ENCODE data around the gene RALGAPA2. TPM values are rescaled to one million over a fixed set of nuclear protein-coding genes. Genes with fewer than 3 reads are reported as not detected.

The RALGAPA2 gene
- total RNA-seq, 1 donor from 2014 or later = 28.1 TPM

GRCh38 chr20:20741087-20742045, 28.9 kb upstream of the RALGAPA2 start:
- peaks cover 8% of the 10 kb centered on the region for H3K27me3 Mint-ChIP-seq

GRCh38 chr20:20740541-20740940, 28.1 kb upstream of the RALGAPA2 start:
- Mint-ChIP-seq H3K9me3 (no peaks in the 10 kb centered on the region), H3K27me3 (peaks cover 9% of the 10 kb centered on the region), H3K27ac (no peak overlapping the region), H3K4me1 (ENCODE audit: unreplicated experiment) (peaks cover 18% of the 10 kb centered on the region), H3K4me3 (no peak overlapping the region), H3K36me3 (no peaks in the 10 kb centered on the region)
- DNase-seq (ENCODE audit: extremely low spot score, unreplicated experiment) = no peak
- TF ChIP-seq CTCF (conservative IDR thresholded peaks at IDR 0.05) = no peak

More at GRCh38 chr20:20741087-20742045, 28.9 kb upstream of the RALGAPA2 start:
- no peak for TF ChIP-seq CTCF (conservative IDR thresholded peaks at IDR 0.05)
- DNase-seq (ENCODE audit: extremely low spot score, unreplicated experiment) = no peak
- Mint-ChIP-seq H3K4me1 (ENCODE audit: unreplicated experiment) (peaks cover 18% of the 10 kb centered on the region), H3K4me3 (no peak overlapping the region), H3K9me3 (no peaks in the 10 kb centered on the region), H3K36me3 (no peaks in the 10 kb centered on the region), H3K27ac (no peak overlapping the region)

GRCh38 chr20:20737158-20737557, 24.7 kb upstream of the RALGAPA2 start:
- no peak overlapping the region for H3K4me3 Mint-ChIP-seq
- no peak overlapping the region for H3K27ac Mint-ChIP-seq
- H3K9me3 Mint-ChIP-seq = no peaks in the 10 kb centered on the region
- no peaks in the 10 kb centered on the region for H3K4me1 Mint-ChIP-seq (ENCODE audit: unreplicated experiment)
- H3K27me3 Mint-ChIP-seq = peaks cover 13% of the 10 kb centered on the region
- DNase-seq (ENCODE audit: extremely low spot score, unreplicated experiment) = no peak
- TF ChIP-seq CTCF (conservative IDR thresholded peaks at IDR 0.05) = no peak
- no peaks in the 10 kb centered on the region for H3K36me3 Mint-ChIP-seq

GRCh38 chr20:20736303-20736702, 23.9 kb upstream of the RALGAPA2 start:
- Mint-ChIP-seq H3K4me1 (ENCODE audit: unreplicated experiment) (no peaks in the 10 kb centered on the region), H3K27ac (no peak overlapping the region), H3K9me3 (no peaks in the 10 kb centered on the region), H3K4me3 (no peak overlapping the region), H3K27me3 (peaks cover 14% of the 10 kb centered on the region), H3K36me3 (no peaks in the 10 kb centered on the region)
- TF ChIP-seq CTCF (conservative IDR thresholded peaks at IDR 0.05) = no peak
- DNase-seq (ENCODE audit: extremely low spot score, unreplicated experiment) = no peak

- no peak for TF ChIP-seq CTCF (conservative IDR thresholded peaks at IDR 0.05)
Measured at GRCh38 chr20:20734475-20734948, 22.1 kb upstream of the RALGAPA2 start.

More at GRCh38 chr20:20734475-20734948, 22.1 kb upstream of the RALGAPA2 start:
- Mint-ChIP-seq H3K4me1 (ENCODE audit: unreplicated experiment) (no peaks in the 10 kb centered on the region), H3K36me3 (no peaks in the 10 kb centered on the region), H3K27me3 (peaks cover 10% of the 10 kb centered on the region), H3K4me3 (no peak overlapping the region), H3K27ac (no peak overlapping the region), H3K9me3 (no peaks in the 10 kb centered on the region)
- no peak for DNase-seq (ENCODE audit: extremely low spot score, unreplicated experiment)

Measured in type B pancreatic cell (in vitro differentiated cells).